IPS DF 6.9 (cell line): ENCODE data around the gene TMEM150A.
"Not testable (repeated sequence)": the region's sequence is repeated elsewhere in the genome, so short reads cannot be mapped to it uniquely, and the experiment has no call there.

Source experiments
- DNase-seq: peaks from one replicate; pipeline ENCODE4 v3.0.0-alpha.2; 2013; ENCODE audit warnings: low read depth, low spot score
- H3K27ac ChIP-seq: one replicate; pipeline ENCODE4 v1.5.1; 2013; ENCODE audit warnings: low read length, control low read depth
- H3K27me3 ChIP-seq: 2 replicates; pipeline ENCODE4 v1.6.1; 2013; ENCODE audit warnings: mild to moderate bottlenecking, low read length; ENCODE audit not compliant: control insufficient read depth, insufficient read depth
- H3K36me3 ChIP-seq: 2 replicates; pipeline ENCODE4 v1.6.1; 2013; ENCODE audit warnings: low read length; ENCODE audit not compliant: control insufficient read depth, insufficient read depth
- H3K4me1 ChIP-seq: 2 replicates; pipeline ENCODE4 v1.6.1; 2013; ENCODE audit warnings: low read length; ENCODE audit not compliant: control insufficient read depth, insufficient read depth
- H3K4me3 ChIP-seq: 2 replicates; pipeline ENCODE4 v1.5.1; 2013; ENCODE audit warnings: mild to moderate bottlenecking, low read length
- H3K9me3 ChIP-seq: 2 replicates; pipeline ENCODE4 v1.6.1; 2013; ENCODE audit warnings: low read length, inconsistent platforms; ENCODE audit not compliant: control insufficient read depth, insufficient read depth
- WGBS: extraction: QIAGEN DNeasy Blood & Tissue Kit; methylation state at CpG from one replicate; pipeline ENCODE4 v1.1.7; 2013; ENCODE audit warnings: mixed read lengths, missing lambda C conversion rate; ENCODE audit not compliant: insufficient read length, insufficient coverage; 5-methylcytosine and 5-hydroxymethylcytosine counted together

Gene TMEM150A

DNA sequence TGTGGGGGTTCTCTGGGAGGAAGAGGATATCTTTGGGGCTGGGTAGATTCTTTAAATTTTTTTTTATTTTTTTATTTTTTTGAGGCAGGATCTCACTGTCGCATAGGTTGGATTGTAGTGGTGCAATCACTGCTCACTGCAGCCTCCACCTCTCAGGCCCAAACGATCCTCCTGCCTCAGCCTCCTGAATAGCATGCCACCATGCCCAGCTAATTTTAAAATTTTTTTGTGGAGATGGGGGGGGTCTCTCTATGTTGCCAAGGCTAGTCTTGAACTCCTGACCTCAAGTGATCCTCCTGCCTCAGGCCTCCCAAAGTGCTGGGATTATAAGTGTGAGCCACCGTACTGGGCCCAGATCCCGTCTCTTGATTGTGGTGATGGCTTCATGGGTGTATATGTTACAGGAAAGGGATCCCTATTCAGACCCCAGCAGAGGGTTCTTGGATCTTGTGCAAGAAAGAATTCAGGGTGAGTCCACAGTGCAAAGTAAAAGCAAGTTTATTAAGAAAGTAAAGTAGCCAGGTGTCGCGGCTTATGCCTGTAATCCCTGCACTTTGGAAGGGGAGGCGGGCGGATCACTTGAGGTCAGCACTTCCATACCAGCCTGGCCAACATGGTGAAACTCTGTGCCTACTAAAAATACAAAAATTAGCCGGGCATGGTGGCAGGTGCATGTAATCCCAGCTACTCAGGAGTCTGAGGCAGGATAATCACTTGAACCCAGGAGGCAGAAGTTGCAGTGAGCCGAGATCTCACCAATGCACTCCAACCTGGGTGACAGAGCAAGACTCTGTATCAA, 11.4 kb upstream of the TMEM150A start:
- H3K4me1 ChIP-seq = no peaks in the 10 kb centered on the region
- H3K4me3 ChIP-seq = no peak overlapping the region
- no peaks in the 10 kb centered on the region for H3K9me3 ChIP-seq
- 0 out of 2 replicates have a peak, but pooled peaks cover 2% of the 10 kb centered on the region for H3K36me3 ChIP-seq
- H3K27ac ChIP-seq = no peak overlapping the region
- no peak for DNase-seq
- WGBS = no CpG with 5 or more reads among the region's 10 CpGs
- no peaks in the 10 kb centered on the region for H3K27me3 ChIP-seq

DNA sequence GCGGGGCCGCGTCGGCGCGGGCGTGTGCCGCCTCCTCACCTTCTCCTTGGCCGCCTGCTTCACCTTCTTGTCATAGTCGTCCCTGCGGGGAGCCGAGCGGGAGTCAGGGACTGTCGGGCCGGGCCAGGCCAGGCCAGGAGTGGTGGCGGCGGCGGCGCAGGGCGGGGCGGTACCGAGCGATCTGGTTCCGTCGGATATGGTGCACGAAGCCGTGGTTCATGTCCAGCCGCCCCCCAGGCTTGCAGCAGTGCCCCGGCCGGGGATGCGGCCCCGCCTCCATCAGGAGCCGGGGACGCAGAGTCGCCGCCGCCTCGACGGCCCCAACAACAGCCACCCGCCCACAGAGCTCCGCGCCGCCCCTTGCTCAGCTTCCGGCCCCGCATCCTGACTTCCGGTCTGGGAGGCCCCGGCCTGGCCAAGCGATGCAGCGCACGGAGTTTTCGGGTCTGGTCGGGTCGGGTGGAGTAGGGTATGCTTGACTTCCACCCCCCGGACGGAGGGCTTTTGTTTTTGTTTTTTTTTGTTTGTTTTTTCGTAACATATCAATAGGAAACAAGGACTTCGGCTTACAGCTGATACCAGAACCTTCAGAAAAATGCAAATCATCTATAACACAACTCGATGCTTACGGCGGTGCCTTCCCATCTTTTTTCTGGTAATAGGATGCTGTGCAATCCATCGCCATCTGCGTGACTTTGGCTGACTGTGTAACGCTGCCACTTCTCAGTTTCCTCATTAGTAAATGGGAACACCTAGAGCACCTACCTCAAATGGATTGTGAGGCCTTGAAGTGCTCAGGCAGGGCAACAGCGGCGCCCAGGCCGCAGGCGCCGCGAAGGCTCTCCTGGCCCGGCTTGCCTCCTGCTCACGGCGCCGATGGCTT, 9.4 kb upstream of the TMEM150A start, which contains the start of gene C2orf68:
Gene C2orf68, minus strand, starts transcription at position 362 of the 883 bp plus-strand sequence. Its CDS starts 82 bp downstream, at position 280.
- WGBS = no CpG with 5 or more reads among the region's 73 CpGs
- H3K4me1 ChIP-seq = no peaks in the 10 kb centered on the region
- no peaks in the 10 kb centered on the region for H3K27me3 ChIP-seq
- H3K4me3 ChIP-seq = peak within 1 kb of the TSS; percentile 88
- H3K9me3 ChIP-seq = no peaks in the 10 kb centered on the region
- H3K36me3 ChIP-seq = peaks cover 5% of the 10 kb centered on the region; the same call in 1 of the 2 replicates
- no peak within 1 kb of the TSS for H3K27ac ChIP-seq
- DNase-seq = peak; percentile 75

GRCh38 chr2:85611217-85611704, 8.8 kb upstream of the TMEM150A start:
- H3K4me1 ChIP-seq = no peaks in the 10 kb centered on the region
- H3K4me3 ChIP-seq = peak overlapping the region; percentile 88
- DNase-seq = no peak
- no peaks in the 10 kb centered on the region for H3K9me3 ChIP-seq
- H3K27ac ChIP-seq = no peak overlapping the region
- H3K36me3 ChIP-seq = peaks cover 5% of the 10 kb centered on the region; the same call in 1 of the 2 replicates
- no CpG with 5 or more reads among the region's 24 CpGs for WGBS
- H3K27me3 ChIP-seq = no peaks in the 10 kb centered on the region

DNA sequence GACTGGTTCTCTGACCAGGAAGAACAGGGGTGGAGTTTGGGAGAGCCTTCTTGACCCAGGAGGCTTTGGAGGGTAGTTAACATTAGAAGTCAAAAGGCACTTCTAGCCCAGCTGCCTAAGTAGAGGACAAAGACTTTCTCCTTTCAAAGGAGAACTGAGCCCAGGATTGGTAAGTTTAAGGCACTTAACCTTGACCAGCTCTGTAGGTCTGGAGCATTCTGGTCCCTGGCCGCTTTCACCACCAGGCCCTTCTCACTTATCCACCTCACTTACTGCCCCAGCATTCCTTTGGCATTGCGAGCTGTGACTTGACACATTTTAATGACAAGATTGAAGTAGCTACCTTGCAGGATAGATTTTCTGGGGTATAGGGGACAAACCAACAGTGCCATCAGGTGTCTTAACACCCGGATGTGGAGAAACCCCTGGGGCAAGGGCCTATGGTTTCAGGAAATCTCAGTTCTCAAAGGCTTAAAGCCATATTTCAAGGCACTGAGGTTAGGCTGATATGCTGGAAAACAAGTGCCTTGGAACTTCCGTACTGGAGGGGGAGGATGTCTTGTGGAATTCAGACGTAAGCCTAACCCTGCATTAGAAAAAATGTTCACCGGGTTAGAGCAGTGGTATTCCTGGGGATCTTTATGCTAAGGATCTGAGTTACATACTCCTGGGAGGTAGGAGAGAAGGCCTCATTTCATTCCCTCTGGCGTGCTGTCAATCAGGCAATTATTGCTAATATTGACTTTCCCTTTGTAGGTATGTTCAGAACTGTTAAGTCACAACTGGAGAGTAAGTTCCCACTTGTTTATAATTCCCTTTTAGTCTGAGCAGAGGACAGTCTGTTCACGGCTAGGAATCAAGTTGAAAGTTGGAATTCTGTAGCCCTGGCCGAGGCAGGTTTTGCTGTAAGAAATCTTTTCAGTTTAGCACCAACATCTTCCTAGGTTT, 5.0 kb upstream of the TMEM150A start:
- peaks cover 5% of the 10 kb centered on the region; the same call in 1 of the 2 replicates for H3K36me3 ChIP-seq
- no peaks in the 10 kb centered on the region for H3K27me3 ChIP-seq
- DNase-seq = no peak
- no peaks in the 10 kb centered on the region for H3K4me1 ChIP-seq
- H3K4me3 ChIP-seq = no peak overlapping the region
- H3K27ac ChIP-seq = no peak overlapping the region
- H3K9me3 ChIP-seq = no peaks in the 10 kb centered on the region
- WGBS = no CpG with 5 or more reads among the region's 9 CpGs

DNA sequence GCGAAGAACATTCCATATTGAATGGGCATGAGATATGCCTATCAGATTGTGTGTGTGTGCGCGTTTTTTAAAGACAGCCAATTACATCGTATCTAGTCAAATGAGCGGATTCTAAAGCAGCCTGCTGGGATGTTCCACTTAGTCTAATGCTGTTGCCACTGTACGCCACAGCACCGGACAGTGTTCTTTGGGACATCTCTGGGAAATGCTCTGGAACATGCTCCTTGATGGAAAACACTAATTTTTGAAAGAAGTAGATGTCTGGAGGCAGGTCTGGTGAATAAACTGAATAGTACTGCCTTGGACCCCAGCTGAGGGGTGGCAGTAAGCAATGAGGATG, 3.6 kb upstream of the TMEM150A start:
- Histone ChIP-seq H3K9me3 (no peaks in the 10 kb centered on the region), H3K27me3 (no peaks in the 10 kb centered on the region), H3K36me3 (peaks cover 5% of the 10 kb centered on the region; the same call in 1 of the 2 replicates), H3K27ac (no peak overlapping the region), H3K4me1 (peaks cover 3% of the 10 kb centered on the region; the same call in 1 of the 2 replicates), H3K4me3 (no peak overlapping the region)
- WGBS = no CpG with 5 or more reads among the region's 7 CpGs
- DNase-seq = no peak

DNA sequence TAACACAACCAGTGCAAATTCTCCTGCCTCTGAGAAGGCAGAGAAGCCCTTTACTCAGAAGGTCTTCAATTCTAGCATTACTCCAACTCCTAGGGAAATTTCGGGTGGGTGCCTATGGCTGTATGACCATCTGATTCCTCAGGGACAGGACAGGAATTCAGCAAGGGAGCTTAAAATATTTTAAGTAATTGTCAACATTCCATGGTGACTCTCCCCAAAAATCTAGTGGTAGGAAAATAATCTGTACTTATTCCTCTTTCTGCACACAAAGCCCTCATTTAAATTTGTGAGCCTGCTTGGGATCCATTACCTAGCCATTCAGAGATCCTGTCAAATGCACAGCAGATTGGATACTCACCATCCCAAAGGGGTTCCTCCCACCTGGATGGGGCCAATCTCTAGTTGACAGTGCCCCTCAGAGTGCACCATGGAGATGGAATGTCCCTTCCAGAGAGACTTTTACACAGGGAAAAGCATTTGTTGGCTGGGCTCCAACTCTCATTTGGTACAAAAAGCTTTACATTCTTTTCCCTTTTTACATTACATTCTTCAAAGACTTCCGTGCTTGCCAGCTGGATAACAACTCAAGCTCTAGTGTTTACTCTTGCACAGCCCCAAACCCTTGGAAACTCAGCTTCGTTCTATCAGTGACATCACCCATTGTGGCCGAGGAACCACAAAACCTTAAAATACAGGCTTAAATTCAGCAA, 3.1 kb upstream of the TMEM150A start:
- H3K27me3 ChIP-seq = no peaks in the 10 kb centered on the region
- no peaks in the 10 kb centered on the region for H3K9me3 ChIP-seq
- no peak overlapping the region for H3K27ac ChIP-seq
- no peak for DNase-seq
- H3K4me1 ChIP-seq = peaks cover 3% of the 10 kb centered on the region; the same call in 1 of the 2 replicates
- H3K36me3 ChIP-seq = peaks cover 5% of the 10 kb centered on the region; the same call in 1 of the 2 replicates
- H3K4me3 ChIP-seq = no peak overlapping the region
- no CpG with 5 or more reads among the region's 4 CpGs for WGBS

GRCh38 chr2:85604568-85605339, 2.3 kb upstream of the TMEM150A start:
- Histone ChIP-seq H3K27me3 (no peaks in the 10 kb centered on the region), H3K9me3 (no peaks in the 10 kb centered on the region), H3K36me3 (peaks cover 5% of the 10 kb centered on the region; the same call in 1 of the 2 replicates), H3K4me1 (peaks cover 3% of the 10 kb centered on the region; the same call in 1 of the 2 replicates), H3K4me3 (no peak overlapping the region), H3K27ac (no peak overlapping the region)
- no CpG with 5 or more reads among the region's 6 CpGs for WGBS
- no peak for DNase-seq

GRCh38 chr2:85604133-85604444, 1.6 kb upstream of the TMEM150A start:
- no CpG with 5 or more reads among the region's 3 CpGs for WGBS
- H3K27me3 ChIP-seq, H3K4me1 ChIP-seq, DNase-seq, H3K27ac ChIP-seq, H3K4me3 ChIP-seq, H3K9me3 ChIP-seq, H3K36me3 ChIP-seq: not testable (repeated sequence)
